ENCODE data around the gene MBD3. TPM values are rescaled to one million over a fixed set of nuclear protein-coding genes. Genes with fewer than 3 reads are reported as not detected.
A peak's percentile ranks its signal among the peaks of the same experiment; 100 is the strongest.

Gene MBD3
- total RNA-seq, 1 experiment from 2014 or later: 84.2 TPM

DNA sequence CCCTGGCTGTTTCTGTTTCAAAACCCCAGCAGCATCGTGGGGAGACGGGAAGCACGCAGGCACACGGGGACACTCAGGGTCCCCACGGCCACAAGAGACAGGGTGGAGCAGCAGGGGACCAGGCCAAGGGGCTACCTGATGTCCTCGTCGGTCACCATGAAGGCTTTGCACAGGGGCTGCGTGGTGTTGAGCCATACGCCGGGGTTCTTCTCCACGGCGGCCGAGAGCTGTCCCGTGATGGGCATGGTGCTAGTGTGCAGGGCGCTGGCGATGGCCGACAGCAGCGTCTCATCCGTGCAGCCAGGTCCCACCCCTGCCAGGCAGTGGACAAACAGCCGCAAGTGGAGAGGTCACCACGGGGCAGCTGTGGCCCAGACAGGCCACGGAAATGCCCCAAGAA, 11.7 kb downstream of the MBD3 start:
- in situ Hi-C loops (cut with HindIII; ENCODE audit: low pct_unique_long_range_greater_than_20kb, low sequenced_read_pairs): no loop called here
- no peak for DNase-seq (ENCODE audit: low read depth, low spot score)

DNA sequence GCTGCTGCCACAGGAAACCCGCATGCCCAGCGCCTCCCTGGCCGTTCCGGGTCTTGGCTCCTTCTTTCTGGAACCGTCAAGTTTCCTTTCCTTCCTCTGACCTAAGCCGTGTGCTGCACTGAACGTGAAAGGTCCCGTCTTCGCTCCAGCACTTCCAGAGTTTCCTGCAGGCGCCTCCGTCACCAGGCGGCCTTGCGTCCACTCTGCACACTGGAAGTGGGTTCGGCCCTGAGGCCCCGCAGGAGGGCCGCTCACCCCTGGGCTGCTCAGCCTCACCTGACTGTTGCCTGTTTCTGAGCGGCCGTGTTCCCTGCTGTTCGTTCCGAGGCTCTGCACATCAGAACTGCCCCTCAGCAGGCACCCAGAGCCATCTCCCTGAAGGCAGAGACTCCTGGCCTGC, 12.3 kb downstream of the MBD3 start:
- in situ Hi-C loops (cut with HindIII; ENCODE audit: low pct_unique_long_range_greater_than_20kb, low sequenced_read_pairs): no loop called here
- DNase-seq (ENCODE audit: low read depth, low spot score): no peak

DNA sequence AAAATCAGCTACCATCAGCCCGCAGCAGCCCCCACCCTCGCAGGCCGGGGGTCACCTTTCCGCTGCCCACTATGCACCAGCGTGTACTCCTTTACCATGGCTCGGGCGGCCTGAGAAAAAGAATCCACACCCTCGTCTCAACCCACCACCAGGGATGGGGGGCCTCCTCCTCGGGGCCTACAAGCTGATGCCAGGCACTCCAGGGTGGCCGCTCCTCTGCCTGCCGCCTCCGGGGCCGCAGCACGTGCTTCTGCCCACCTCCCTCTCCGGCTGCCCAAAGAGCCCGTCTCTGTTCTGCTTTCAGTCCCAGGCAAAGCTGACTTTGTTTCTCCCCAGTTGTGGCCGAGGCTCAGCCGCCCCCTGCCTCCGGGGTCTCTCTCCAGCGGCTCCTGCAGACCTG, 13.4 kb downstream of the MBD3 start:
- in situ Hi-C loops (cut with HindIII; ENCODE audit: low pct_unique_long_range_greater_than_20kb, low sequenced_read_pairs): no loop called here
- no peak for DNase-seq (ENCODE audit: low read depth, low spot score)

DNA sequence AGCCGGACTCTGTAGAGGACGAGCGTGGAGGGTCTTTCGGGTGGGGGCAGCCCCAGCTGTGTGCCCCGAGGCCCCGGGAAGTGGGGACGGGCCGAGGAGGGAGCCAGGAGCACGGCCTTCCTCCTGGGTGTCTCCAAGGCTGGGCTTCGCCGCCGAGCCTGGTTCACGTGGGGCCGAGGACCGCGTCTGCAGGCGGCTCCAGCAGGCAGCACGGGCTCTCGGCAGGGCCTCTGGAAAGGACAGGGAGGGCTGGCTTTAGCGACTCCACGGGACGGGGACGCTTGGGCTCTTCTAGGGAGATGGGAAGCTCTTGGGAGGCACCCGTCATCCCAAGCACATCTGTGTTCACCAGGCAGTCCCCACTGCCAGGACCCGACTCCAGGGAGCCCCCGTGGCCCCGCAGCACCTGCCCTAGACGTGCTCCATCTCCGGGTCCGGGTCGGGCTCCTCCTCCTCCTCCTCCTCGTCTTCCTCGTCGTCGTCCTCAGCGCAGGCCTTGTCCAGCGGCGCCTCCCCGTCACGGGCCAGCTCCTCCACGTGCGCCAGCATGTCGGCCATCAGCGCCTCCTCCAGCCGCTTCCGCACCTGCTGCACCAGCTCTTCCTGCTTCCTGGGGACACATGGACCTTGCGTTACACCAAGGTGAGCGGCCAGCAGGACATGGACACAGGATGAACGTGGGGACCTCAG, 14.6 kb downstream of the MBD3 start:
- in situ Hi-C loops (cut with HindIII; ENCODE audit: low pct_unique_long_range_greater_than_20kb, low sequenced_read_pairs): no loop called here

DNA sequence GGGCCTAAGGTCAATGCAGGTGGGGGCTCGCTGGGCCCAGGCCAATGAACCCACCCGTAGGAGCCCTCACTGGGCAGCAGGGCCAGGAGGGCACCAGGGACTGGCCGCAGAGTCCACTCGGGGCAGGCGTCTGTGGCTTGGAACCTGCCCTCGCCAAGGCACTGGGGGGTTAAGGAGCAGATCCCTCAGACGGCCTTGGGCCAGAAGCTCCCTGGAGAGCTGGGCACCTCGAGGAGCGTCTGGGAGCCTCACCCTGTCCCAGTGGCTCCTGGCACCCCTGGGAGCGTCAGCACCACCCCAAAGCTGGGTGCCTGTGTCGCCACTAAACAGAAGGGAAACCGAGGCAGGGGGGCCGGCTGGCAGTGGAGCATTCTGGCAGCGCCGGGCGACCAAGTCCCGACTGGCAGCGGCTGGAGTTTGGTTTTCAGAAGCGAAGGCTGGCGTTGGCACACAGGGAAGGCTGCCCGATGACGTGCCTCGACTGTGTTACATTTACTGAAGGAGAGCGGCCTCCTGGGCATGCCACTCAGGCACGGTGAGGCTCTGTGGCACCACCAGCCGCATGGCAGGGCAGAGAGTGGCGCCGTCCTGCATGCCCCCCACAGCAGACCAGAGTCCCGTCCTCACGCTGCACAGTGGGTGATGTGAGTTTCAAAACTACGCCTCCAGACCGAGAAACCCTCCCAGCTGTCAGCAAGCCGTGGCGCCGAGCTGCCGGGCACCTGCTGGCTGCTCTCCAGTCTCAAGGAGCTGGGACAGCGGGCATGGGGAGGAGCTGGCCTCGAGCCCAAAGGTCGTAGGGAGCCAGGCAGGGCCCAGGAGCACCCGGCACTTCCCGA, 15.4 kb downstream of the MBD3 start:
- in situ Hi-C loops (cut with HindIII; ENCODE audit: low pct_unique_long_range_greater_than_20kb, low sequenced_read_pairs): no loop called here
- no peak for DNase-seq (ENCODE audit: low read depth, low spot score)

More for the DNA sequence above, 14.6 kb downstream of the MBD3 start:
- no peak for DNase-seq (ENCODE audit: low read depth, low spot score)

DNA sequence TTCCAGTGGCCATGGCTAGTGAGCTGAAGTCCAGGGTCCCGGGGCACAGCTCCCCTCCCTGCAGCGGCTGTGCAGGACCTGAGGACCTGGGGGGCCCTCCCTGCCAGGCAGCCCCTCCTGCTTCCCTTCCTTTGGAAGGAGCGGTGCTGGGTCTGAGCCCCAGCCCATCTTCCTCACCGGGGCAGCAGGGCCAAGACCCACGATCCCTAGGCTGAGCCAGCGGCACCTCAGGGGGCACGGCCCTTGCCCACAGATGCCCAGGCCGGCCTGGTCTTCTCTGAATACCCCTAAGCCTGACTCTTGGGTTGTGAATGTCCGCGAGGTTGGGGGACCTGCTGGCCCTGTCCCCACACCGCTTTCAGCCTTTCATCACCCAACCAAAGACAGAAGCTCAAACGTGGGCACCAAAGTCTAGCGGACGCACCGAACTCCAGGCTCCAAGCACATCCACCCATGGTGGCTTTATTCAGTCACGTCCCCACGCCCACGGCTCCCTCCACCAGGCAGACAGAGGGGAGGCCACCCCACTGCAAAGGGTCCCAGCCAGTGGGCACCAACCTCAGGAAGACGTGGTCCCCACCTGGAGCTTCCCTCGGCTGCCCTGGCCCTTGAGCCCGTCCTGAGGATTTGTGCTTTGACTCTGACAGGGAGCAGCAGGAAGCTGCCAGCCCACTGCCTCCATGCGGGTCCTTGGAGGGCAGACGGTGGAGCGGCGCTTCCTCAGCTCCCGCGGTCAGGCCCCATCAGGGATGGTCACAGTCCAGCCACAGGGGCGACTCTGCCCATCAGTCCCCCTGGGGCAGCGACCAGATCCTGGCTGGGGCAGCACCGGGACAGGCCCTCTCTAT, 16.2 kb downstream of the MBD3 start:
- in situ Hi-C loops (cut with HindIII; ENCODE audit: low pct_unique_long_range_greater_than_20kb, low sequenced_read_pairs): no loop called here
- DNase-seq (ENCODE audit: low read depth, low spot score): no peak

DNA sequence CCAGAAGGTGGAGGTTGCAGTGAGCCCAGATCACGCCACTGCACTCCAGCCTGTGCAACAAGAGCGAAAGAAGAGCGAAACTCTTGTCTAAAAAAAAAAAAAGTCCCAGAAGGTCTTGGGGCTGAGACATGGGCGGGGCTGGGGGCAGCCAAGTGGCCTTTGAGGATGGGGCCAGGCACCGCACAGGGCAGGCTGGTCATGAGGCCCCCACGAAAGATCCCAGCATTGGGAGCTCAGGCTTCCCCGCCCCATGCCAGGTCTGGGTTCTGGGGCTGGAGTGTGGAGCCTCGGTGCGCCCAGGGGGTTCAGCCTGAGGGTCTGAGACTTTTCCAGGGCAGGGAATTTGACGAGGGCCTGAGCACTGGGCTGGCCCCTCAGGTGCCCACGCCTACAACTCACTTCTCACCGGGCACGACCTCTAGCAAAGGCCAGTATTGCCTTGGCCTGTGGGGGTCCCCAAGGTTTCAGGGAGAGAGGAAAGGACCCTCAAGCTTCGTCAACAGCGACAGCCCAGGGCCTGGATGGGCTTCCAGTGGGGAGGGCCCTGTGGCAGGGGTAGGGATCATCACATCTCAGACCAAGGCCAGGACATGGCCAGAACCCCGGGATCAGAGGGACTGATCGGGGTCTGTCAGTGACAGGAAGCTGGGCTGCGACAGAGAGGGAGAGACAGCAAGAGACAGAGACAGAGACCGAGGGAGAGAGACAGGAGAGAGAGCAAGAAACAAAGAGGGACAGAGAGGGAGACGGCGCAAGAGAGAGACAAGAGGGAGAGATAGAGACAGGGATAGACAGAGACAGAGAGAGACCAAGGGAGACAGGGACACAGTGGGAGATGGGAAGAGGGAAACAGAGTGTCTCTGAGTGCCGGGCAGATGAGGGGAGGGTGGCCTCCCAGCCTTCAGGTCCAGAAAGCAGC, 17.1 kb downstream of the MBD3 start:
- DNase-seq (ENCODE audit: low read depth, low spot score): no peak
- in situ Hi-C loops (cut with HindIII; ENCODE audit: low pct_unique_long_range_greater_than_20kb, low sequenced_read_pairs): no loop called here

DNA sequence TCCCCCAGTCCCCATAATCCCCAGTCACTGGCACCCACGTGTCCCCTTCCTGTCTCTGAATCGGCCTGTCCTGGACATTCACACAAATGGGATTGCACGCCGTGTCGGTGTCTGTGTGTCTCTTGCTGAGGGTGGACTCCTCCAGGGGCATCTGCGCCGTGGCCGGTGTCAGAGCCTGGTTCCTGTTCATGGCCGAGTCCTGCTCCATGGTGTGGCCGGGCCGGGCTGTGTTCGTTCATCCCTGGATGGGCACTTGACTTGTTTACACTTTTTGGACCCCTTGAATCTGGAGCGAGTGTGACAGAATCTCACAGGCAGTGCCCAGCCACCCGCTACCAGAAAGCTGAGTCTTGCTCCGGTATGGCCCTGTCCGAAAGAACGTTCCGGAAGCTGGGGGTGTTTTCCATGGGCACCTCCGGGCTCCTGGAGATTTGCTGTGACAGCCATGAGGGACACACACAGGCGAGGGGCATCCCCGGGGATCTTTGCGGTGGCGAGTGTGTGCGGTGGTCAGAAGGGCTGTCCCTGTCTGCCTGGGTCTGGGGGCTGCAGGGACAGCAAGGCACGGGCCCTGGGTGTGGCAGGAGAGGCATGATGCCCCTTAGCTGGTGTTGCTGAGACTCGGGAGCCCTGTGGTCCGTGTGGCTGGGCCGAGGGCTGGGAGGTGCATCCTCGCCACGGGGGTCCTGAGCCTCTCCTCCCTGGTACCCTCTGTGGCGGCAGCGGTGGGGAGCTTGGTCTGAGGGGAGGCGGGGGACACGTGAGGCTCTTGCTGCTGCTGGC, 18.1 kb downstream of the MBD3 start:
- in situ Hi-C loops (cut with HindIII; ENCODE audit: low pct_unique_long_range_greater_than_20kb, low sequenced_read_pairs): no loop called here
- no peak for DNase-seq (ENCODE audit: low read depth, low spot score)

DNA sequence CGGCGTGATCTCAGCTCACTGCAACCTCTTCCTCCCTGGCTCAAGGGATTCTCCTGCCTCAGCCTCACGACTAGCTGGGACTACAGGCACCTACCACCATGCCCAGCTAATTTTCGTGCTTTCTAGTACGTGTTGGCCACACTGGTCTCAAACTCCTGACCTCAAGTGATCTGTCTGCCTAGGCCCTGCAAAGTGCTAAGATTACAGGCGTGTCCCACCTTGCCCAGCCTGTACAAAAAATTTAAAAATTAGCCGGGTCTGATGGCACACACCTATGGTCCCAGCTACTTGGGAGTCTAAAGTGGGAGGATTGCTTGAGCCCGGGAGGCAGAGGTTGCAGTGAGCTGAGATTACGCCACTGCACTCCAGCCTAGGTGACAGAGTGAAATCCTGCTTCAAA, 19.9 kb downstream of the MBD3 start:
- DNase-seq (ENCODE audit: low read depth, low spot score): no peak
- in situ Hi-C loops (cut with HindIII; ENCODE audit: low pct_unique_long_range_greater_than_20kb, low sequenced_read_pairs): no loop called here

DNA sequence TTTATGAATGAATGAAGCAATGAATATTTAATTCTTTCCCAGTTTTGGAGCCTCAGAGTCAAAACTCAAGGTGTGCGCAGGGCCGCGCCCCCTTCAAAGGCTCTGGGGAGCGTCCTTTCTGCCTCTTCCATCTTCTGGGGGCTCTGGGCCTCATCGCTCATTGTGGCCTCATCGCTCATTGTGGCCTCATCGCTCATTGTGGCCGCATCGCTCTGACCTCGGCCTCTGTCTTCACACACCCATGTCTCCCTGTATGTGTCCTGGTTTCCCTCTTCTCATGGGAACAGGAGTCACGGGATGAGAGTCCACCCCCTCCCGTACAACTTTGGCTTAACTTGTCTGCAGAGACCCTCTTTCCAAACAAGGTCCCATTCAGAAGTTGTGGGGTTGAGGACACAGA, 21.3 kb downstream of the MBD3 start:
- peak; percentile 60 for DNase-seq (ENCODE audit: low read depth, low spot score)
- in situ Hi-C loops (cut with HindIII; ENCODE audit: low pct_unique_long_range_greater_than_20kb, low sequenced_read_pairs): no loop called here

DNA sequence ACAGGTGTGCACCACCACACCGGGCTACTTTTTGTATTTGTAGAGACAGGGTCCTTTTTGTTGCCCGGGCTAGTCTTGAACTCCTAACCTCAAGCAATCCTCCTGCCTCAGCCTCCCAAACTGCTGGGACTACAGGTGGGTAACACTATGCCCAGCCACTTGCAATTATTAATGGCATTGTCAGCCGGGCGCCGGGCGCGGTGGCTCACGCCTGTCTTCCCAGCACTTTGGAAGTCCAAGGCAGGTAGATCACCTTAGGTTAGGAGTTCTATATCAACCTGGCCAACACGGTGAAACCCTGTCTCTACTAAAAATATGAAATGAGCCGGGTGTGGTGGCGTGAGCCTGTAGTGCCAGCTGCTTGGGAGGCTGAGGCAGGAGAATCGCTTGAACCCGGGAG, 21.8 kb downstream of the MBD3 start:
- in situ Hi-C loops (cut with HindIII; ENCODE audit: low pct_unique_long_range_greater_than_20kb, low sequenced_read_pairs): no loop called here
- no peak for DNase-seq (ENCODE audit: low read depth, low spot score)

DNA sequence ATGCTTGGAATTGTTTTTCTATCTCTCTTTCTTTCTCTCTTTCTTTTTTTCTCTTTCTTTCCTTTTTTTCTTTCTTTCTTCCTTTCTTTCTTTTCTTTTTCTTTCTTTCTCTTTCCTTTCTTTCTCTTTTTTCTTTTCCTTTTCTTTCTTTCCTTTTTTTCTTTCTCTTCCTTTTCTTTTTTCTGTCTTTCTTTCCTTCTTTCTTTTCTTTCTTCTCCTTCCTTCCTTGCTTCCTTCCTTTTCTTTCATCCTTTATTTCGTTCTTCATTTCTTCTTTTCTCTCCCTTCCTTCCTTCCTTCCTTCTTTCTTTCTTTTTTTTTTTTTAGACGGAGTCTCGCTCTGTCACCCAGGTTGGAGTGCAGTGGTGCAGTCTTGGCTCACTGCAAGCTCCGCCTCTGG, 22.7 kb downstream of the MBD3 start:
- no peak for DNase-seq (ENCODE audit: low read depth, low spot score)
- in situ Hi-C loops (cut with HindIII; ENCODE audit: low pct_unique_long_range_greater_than_20kb, low sequenced_read_pairs): no loop called here

DNA sequence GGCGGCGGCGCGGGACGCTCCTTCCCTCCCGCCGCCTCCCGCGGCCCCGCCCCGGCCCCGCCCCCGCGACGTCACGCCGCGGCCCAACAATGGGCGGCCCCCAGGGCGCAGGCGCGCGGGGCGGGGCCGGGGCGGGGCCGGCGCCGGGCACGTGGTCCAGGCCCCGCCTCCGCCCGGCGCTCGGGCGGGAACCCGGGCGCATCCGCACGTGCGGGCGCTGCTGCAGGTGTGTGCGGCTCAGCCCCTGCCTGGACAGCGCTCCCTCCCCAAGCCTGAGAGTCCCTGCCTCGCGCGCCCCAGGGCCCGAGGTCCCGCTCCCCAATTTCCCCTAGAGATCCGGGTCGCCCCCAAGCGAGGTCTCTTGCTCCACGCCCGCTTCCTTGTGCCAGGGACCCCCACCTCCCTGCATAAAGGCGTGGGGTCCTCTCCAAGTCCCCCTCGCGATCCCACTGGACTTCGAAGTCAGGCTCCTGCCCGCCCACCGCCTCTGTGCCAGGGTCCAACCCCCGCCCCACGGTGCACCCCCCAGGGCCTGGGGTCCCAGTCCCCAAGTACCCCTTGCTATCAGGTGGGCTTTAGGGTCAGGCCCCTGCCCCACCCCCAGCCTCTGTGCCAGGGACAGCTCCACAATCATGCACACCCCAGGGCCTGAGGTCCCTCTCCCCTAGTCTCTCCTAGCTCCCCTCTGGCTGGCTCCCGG, 24.2 kb downstream of the MBD3 start, which contains the start of gene MEX3D:
Gene MEX3D, minus strand, starts transcription at position 6 of the 700 bp plus-strand sequence. CDS start 267 bp downstream, outside the sequence.
- in situ Hi-C loops (cut with HindIII; ENCODE audit: low pct_unique_long_range_greater_than_20kb, low sequenced_read_pairs): no loop called here
- DNase-seq (ENCODE audit: low read depth, low spot score): peak; percentile 65

DNA sequence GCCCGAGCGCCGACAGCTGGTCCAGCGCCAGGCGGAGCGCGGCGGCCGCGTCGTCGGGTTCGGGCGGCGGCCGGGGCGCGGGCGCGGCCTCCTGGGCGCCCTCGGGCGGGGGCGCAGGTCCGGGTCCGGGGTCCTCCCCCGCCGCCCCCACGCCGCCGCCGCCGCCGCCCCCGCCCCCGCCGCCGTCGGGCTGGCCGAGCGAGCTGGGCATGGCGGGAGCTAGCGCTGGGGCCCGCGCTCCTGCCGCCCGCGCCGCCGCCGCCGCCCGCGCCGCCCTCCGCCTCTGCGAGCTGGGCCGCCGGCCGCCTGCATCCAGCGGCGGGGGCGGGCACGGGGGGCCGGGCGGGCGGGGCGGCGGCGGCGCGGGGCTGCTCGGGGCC, 24.8 kb downstream of the MBD3 start:
- DNase-seq (ENCODE audit: low read depth, low spot score): no peak
- in situ Hi-C loops (cut with HindIII; ENCODE audit: low pct_unique_long_range_greater_than_20kb, low sequenced_read_pairs): no loop called here

DNA sequence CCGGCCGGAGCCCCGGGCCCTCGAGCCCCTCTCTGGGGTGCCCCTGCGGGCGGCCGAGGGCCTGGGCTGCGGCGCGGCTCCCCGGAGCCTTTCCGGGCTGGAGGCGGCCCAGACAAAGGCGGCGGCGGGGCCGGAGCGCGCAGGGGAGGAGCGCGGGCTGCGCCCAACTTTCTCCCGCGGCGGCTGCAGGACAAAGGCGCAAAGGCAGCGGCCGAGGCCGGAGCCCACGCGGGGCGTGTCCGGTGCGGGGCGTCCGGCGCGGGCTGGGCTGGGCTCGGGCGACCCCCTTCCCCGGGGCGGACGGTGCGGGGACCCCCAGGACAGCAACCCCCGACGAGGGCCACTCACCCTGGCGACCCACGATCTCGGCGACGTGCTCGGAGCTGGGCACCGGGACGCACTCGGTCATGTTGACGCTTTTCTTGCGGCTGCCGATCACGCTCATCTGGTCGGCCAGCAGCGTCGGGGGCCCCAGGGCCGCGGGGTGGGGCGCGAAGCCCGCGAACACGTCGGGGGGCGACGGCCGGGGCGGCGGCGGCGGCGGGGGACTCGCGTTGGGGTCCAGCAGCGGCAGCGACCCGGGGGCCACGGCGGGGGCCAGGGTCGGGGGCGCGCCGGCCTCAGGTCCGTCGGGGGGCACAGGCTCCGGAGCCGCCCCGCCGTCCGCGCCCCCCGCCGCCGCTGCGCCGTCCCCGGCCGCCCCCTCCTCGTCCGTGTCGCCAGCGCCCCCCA, 25.4 kb downstream of the MBD3 start:
- DNase-seq (ENCODE audit: low read depth, low spot score): no peak
- in situ Hi-C loops (cut with HindIII; ENCODE audit: low pct_unique_long_range_greater_than_20kb, low sequenced_read_pairs): no loop called here
